Astrocyte (in vitro differentiated cells and primary cell): ENCODE measurements around the gene EYS. TPM values are rescaled to one million over a fixed set of nuclear protein-coding genes. Genes with fewer than 3 reads are reported as not detected.

ENCODE experiments used
- DNase-seq: peaks from one replicate; pipeline ENCODE4 v3.0.0-alpha.2; 2010; ENCODE audit warnings: low read depth
- FAIRE-seq: peaks from 2 replicates; lab custom pipeline; 2011; peaks lifted over from hg19 to GRCh38; lab: Jason Lieb, UNC
- H2AFZ ChIP-seq: 2 replicates; pipeline ENCODE4 v1.6.0; 2012; ENCODE audit warnings: low read depth, low read length, inconsistent platforms
- H3K27ac ChIP-seq: 2 replicates; pipeline ENCODE4 v1.5.1; 2011; ENCODE audit warnings: low read depth, low read length, inconsistent platforms
- H3K27me3 ChIP-seq: 2 replicates; pipeline ENCODE4 v1.6.0; 2011; ENCODE audit warnings: low read length, inconsistent platforms; ENCODE audit not compliant: insufficient read depth
- H3K36me3 ChIP-seq: 2 replicates; pipeline ENCODE4 v1.5.1; 2011; ENCODE audit warnings: low read length, inconsistent platforms; ENCODE audit not compliant: insufficient read depth
- H3K4me1 ChIP-seq: 2 replicates; pipeline ENCODE4 v1.5.1; 2011; ENCODE audit warnings: low read length, inconsistent platforms; ENCODE audit not compliant: insufficient read depth
- H3K4me2 ChIP-seq: 2 replicates; pipeline ENCODE4 v1.6.0; 2012; ENCODE audit warnings: low read length, inconsistent platforms
- H3K4me3 ChIP-seq: 2 replicates; pipeline ENCODE4 v1.5.1; 2011; ENCODE audit warnings: low read depth, mild to moderate bottlenecking, low read length, inconsistent platforms; ENCODE audit not compliant: insufficient read depth
- H3K79me2 ChIP-seq: 2 replicates; pipeline ENCODE4 v1.6.0; 2012; ENCODE audit warnings: mild to moderate bottlenecking, low read length, inconsistent platforms; ENCODE audit not compliant: insufficient read depth
- H3K9ac ChIP-seq: 2 replicates; pipeline ENCODE4 v1.6.0; 2012; ENCODE audit warnings: mild to moderate bottlenecking, low read length, inconsistent platforms
- H3K9me3 ChIP-seq: 2 replicates; pipeline ENCODE4 v1.5.1; 2012; ENCODE audit warnings: low read depth, mild to moderate bottlenecking, low read length, inconsistent platforms; ENCODE audit not compliant: insufficient read depth
- H4K20me1 ChIP-seq: 2 replicates; pipeline ENCODE4 v1.6.0; 2012; ENCODE audit warnings: low read length, inconsistent platforms; ENCODE audit not compliant: insufficient read depth
- H3K27ac Mint-ChIP-seq: one replicate; pipeline ENCODE4 v1.8.0; 2021; ENCODE audit warnings: mild to moderate bottlenecking, mixed read lengths; ENCODE audit not compliant: unreplicated experiment
- H3K27me3 Mint-ChIP-seq: one replicate; pipeline ENCODE4 v1.8.0; 2021; ENCODE audit warnings: low read depth, mixed read lengths; ENCODE audit not compliant: unreplicated experiment
- H3K36me3 Mint-ChIP-seq: one replicate; pipeline ENCODE4 v1.8.0; 2021; ENCODE audit warnings: low read depth, mixed read lengths; ENCODE audit not compliant: unreplicated experiment
- H3K4me1 Mint-ChIP-seq: one replicate; pipeline ENCODE4 v1.8.0; 2021; ENCODE audit warnings: low read depth, mixed read lengths; ENCODE audit not compliant: unreplicated experiment
- H3K4me3 Mint-ChIP-seq: one replicate; pipeline ENCODE4 v1.8.0; 2021; ENCODE audit warnings: mild to moderate bottlenecking, moderate library complexity, mixed read lengths; ENCODE audit not compliant: unreplicated experiment
- H3K9me3 Mint-ChIP-seq: one replicate; pipeline ENCODE4 v1.8.0; 2021; ENCODE audit warnings: mild to moderate bottlenecking, mixed read lengths; ENCODE audit not compliant: unreplicated experiment
- CTCF ChIP-seq: IDR thresholded peaks from 2 replicates; pipeline ENCODE4 v1.5.1; 2011; ENCODE audit warnings: low read depth, mild to moderate bottlenecking, inconsistent platforms, low read length, moderate library complexity; ENCODE audit not compliant: insufficient read depth
- EZH2 ChIP-seq: IDR thresholded peaks from 2 replicates; pipeline ENCODE4 v1.6.1; 2012; ENCODE audit warnings: mild to moderate bottlenecking, low read length, inconsistent platforms; ENCODE audit not compliant: insufficient read depth
- total RNA-seq: library from RNA; stranded (reverse); gene quantifications from 2 replicates; pipeline ENCODE4 v1.2.1, GENCODE V29; 2021

Gene EYS
- total RNA-seq, 1 donor from 2014 or later: 0.16 TPM

- FAIRE-seq: no peak
- TF ChIP-seq EZH2: no peak
- TF ChIP-seq CTCF: no peak
- no peak overlapping the region for H3K4me3 Mint-ChIP-seq
- Histone ChIP-seq H3K4me3 (no peak overlapping the region), H3K4me1 (no peaks in the 10 kb centered on the region), H3K79me2 (no peaks in the 10 kb centered on the region), H4K20me1 (no peaks in the 10 kb centered on the region), H3K9ac (no peak overlapping the region), H3K27me3 (no peaks in the 10 kb centered on the region), H3K9me3 (no peaks in the 10 kb centered on the region), H3K4me2 (no peak overlapping the region), H2AFZ (no peak overlapping the region), H3K36me3 (no peaks in the 10 kb centered on the region), H3K27ac (no peak overlapping the region)
- no peaks in the 10 kb centered on the region for H3K9me3 Mint-ChIP-seq
- H3K36me3 Mint-ChIP-seq: no peaks in the 10 kb centered on the region
- H3K27ac Mint-ChIP-seq: no peak overlapping the region
- no peaks in the 10 kb centered on the region for H3K4me1 Mint-ChIP-seq
- H3K27me3 Mint-ChIP-seq: no peaks in the 10 kb centered on the region
- no peak for DNase-seq
These were observed 1482.2 kb downstream of the EYS start for GRCh38 chr6:64224819-64225218.

GRCh38 chr6:64221776-64222175, 1485.2 kb downstream of the EYS start:
- no peaks in the 10 kb centered on the region for H4K20me1 ChIP-seq
- FAIRE-seq: no peak
- no peaks in the 10 kb centered on the region for H3K9me3 ChIP-seq
- no peak for DNase-seq
- TF ChIP-seq CTCF (no peak), EZH2 (no peak)
- no peaks in the 10 kb centered on the region for H3K79me2 ChIP-seq
- H3K36me3 ChIP-seq: no peaks in the 10 kb centered on the region
- H3K27me3 Mint-ChIP-seq: no peaks in the 10 kb centered on the region
- H3K36me3 Mint-ChIP-seq: no peaks in the 10 kb centered on the region
- H3K27me3 ChIP-seq: no peaks in the 10 kb centered on the region
- H3K9ac ChIP-seq: no peak overlapping the region
- peaks cover 2% of the 10 kb centered on the region for H3K9me3 Mint-ChIP-seq
- H2AFZ ChIP-seq: no peak overlapping the region
- peaks cover 4% of the 10 kb centered on the region for H3K4me1 ChIP-seq
- H3K27ac Mint-ChIP-seq: no peak overlapping the region
- H3K4me3 ChIP-seq: no peak overlapping the region
- no peak overlapping the region for H3K4me2 ChIP-seq
- peaks cover 17% of the 10 kb centered on the region for H3K4me1 Mint-ChIP-seq
- no peak overlapping the region for H3K4me3 Mint-ChIP-seq
- H3K27ac ChIP-seq: no peak overlapping the region

GRCh38 chr6:64220801-64221200, 1486.2 kb downstream of the EYS start:
- Histone ChIP-seq H3K79me2 (no peaks in the 10 kb centered on the region), H3K27me3 (no peaks in the 10 kb centered on the region), H3K27ac (no peak overlapping the region), H3K4me1 (peaks cover 4% of the 10 kb centered on the region), H2AFZ (no peak overlapping the region), H3K36me3 (no peaks in the 10 kb centered on the region), H3K9ac (no peak overlapping the region), H3K4me3 (no peak overlapping the region), H4K20me1 (no peaks in the 10 kb centered on the region), H3K4me2 (no peak overlapping the region), H3K9me3 (no peaks in the 10 kb centered on the region)
- Mint-ChIP-seq H3K27ac (no peak overlapping the region), H3K4me1 (peaks cover 17% of the 10 kb centered on the region), H3K27me3 (no peaks in the 10 kb centered on the region), H3K36me3 (no peaks in the 10 kb centered on the region), H3K4me3 (no peak overlapping the region), H3K9me3 (peaks cover 2% of the 10 kb centered on the region)
- FAIRE-seq (no peak), DNase-seq (no peak)
- TF ChIP-seq EZH2 (no peak), CTCF (no peak)
